Measurements from ENCODE around the gene OLIG1. TPM values are rescaled to one million over a fixed set of nuclear protein-coding genes. Genes with fewer than 3 reads are reported as not detected.

The OLIG1 gene
- total and polyA plus RNA-seq, 2 of the 13 experiments (the other 11 are each of a cell fraction or from before 2014, with no cell fraction given), result not detected

GRCh38 chr21:33073636-33074035 lies 3.7 kb downstream of the OLIG1 start:
- ATAC-seq, result no peak
- no peak overlapping the region for H3K27ac ChIP-seq (ENCODE audit: extremely low read length, insufficient read depth, low read length)
- DNase-seq (ENCODE audit: low spot score), result no peak
- H3K27me3 ChIP-seq (ENCODE audit: control insufficient read depth in 1 of 2, insufficient read depth in 2 of 2, low read length in 2 of 2), result peaks cover 2 to 79% of the 10 kb centered on the region in 2 experiments; a peak in 4 of 5 replicates
- H3K9me3 ChIP-seq (ENCODE audit: low read length), result peaks cover 5% of the 10 kb centered on the region; the same call in 1 of the 2 replicates
- H3K4me2 ChIP-seq (ENCODE audit: low read depth, low read length), result no peak overlapping the region
- H3K4me3 ChIP-seq (replicated peaks in 1 of 3; ENCODE audit: insufficient read depth in 1 of 3, low read depth in 2 of 3, low read length in 3 of 3), result no peak overlapping the region
- CTCF ChIA-PET (ENCODE audit: low intra/inter-chr PET ratio, low total read pairs), result no interaction called here
- no peaks in the 10 kb centered on the region for H4K20me1 ChIP-seq (ENCODE audit: insufficient read depth, low read length)
- BruUV-seq (replicated peaks), result no TSS peak
- H3K36me3 ChIP-seq (replicated peaks in 1 of 2; ENCODE audit: control insufficient read depth in 1 of 2, insufficient read depth in 2 of 2, low read length in 2 of 2), result no peaks in the 10 kb centered on the region
- H3K4me1 ChIP-seq (ENCODE audit: insufficient read depth, low read length), result no peaks in the 10 kb centered on the region
- H2AFZ ChIP-seq (ENCODE audit: low read length), result no peak overlapping the region
- intact Hi-C loops (cut with micrococcal nuclease; ENCODE audit: unreplicated experiment), result no loop called here
- no peak for FAIRE-seq
- in situ Hi-C loops (cut with HindIII; ENCODE audit: extremely low pct_ligation_motif_present, low pct_unique_long_range_greater_than_20kb), result no loop called here
- 31% methylated on average over 4 of the region's 4 CpGs for WGBS (ENCODE audit: low lambda C conversion rate)
- no peaks in the 10 kb centered on the region for H3K79me2 ChIP-seq (ENCODE audit: insufficient read depth, low read length)
- POLR2A ChIA-PET, result no interaction called here
- no peak overlapping the region for H3K9ac ChIP-seq (ENCODE audit: insufficient read depth, low read depth, low read length)
- TF ChIP-seq ZNF678 (CRISPR knock-in tag; IDR thresholded peaks at IDR 0.05) (no peak), ZNF704 (CRISPR knock-in tag; IDR thresholded peaks at IDR 0.05; ENCODE audit: borderline replicate concordance) (no peak), KLF11 (CRISPR knock-in tag; IDR thresholded peaks at IDR 0.05) (no peak), ZNF577 (CRISPR knock-in tag; IDR thresholded peaks at IDR 0.05; ENCODE audit: borderline replicate concordance, low read depth) (no peak), MIXL1 (CRISPR knock-in tag; IDR thresholded peaks at IDR 0.05) (no peak), HDAC6 (IDR thresholded peaks at IDR 0.05; ENCODE audit: low read depth, low read length) (no peak), ZNF292 (CRISPR knock-in tag; IDR thresholded peaks at IDR 0.05; ENCODE audit: borderline replicate concordance, low read depth) (no peak), KMT2B (CRISPR knock-in tag; IDR thresholded peaks at IDR 0.05) (no peak), ZNF256 (CRISPR knock-in tag; conservative IDR thresholded peaks at IDR 0.05) (no peak), ZNF891 (CRISPR knock-in tag; IDR thresholded peaks at IDR 0.05) (no peak), IKZF5 (CRISPR knock-in tag; IDR thresholded peaks at IDR 0.05) (no peak), ZC3H13 (CRISPR knock-in tag; IDR thresholded peaks at IDR 0.05) (no peak), MAFF (IDR thresholded peaks at IDR 0.05; ENCODE audit: low read depth, low read length) (no peak), ELK4 (CRISPR knock-in tag; IDR thresholded peaks at IDR 0.05; ENCODE audit: borderline replicate concordance) (no peak), ELF1 (CRISPR knock-in tag; IDR thresholded peaks at IDR 0.05) (no peak), FUBP1 (CRISPR knock-in tag; IDR thresholded peaks at IDR 0.05; ENCODE audit: borderline replicate concordance) (no peak), ZNF234 (CRISPR knock-in tag; conservative IDR thresholded peaks at IDR 0.05) (no peak)

All from HepG2 (cell line).